Spinal cord (tissue), 10 donors: ENCODE results near the gene NFIA. TPM values are rescaled to one million over a fixed set of nuclear protein-coding genes. Genes with fewer than 3 reads are reported as not detected.

Experiments
- DNase-seq, 6 donors: peaks; one replicate each; pipeline versions ENCODE4 v3.0.0 to v3.0.0-alpha.2; 2013 to 2015; ENCODE audit warnings: low spot score in 6 of 6, low read depth in 4 of 6
- H3K27ac ChIP-seq: one replicate; pipeline ENCODE4 v1.5.1; 2013; ENCODE audit warnings: low read depth, low read length, control low read depth
- H3K27me3 ChIP-seq: one replicate; pipeline ENCODE4 v1.6.1; 2013; ENCODE audit warnings: low read length; ENCODE audit not compliant: control insufficient read depth, insufficient read depth
- H3K36me3 ChIP-seq: one replicate; pipeline ENCODE4 v1.6.1; 2013; ENCODE audit warnings: low read length; ENCODE audit not compliant: control insufficient read depth, insufficient read depth
- H3K4me1 ChIP-seq: one replicate; pipeline ENCODE4 v1.6.1; 2013; ENCODE audit warnings: low read length; ENCODE audit not compliant: control insufficient read depth, insufficient read depth
- H3K4me3 ChIP-seq: one replicate; pipeline ENCODE4 v1.5.1; 2013; ENCODE audit warnings: low read depth, low read length, control low read depth
- H3K9me3 ChIP-seq: one replicate; pipeline ENCODE4 v1.6.1; 2013; ENCODE audit warnings: low read length; ENCODE audit not compliant: control insufficient read depth, insufficient read depth
- WGBS: methylation state at CpG from one replicate; pipeline ENCODE4 v1.1.5; 2013; ENCODE audit warnings: missing lambda C conversion rate; ENCODE audit not compliant: insufficient coverage; 5-methylcytosine and 5-hydroxymethylcytosine counted together
- polyA plus RNA-seq, 2 donors: library from polyadenylated mRNA; unstranded; fragments of 120-200 nt; gene quantifications; one replicate each; pipeline ENCODE4 v1.2.1, GENCODE V29; 2013; ENCODE audit not compliant: insufficient read length in 2 of 2
- total RNA-seq, 2 donors: library from RNA; depleted of rRNA in 1 of 2; stranded (reverse); fragments of 120-200 nt in 1 of 2; fragments of >200 nt in 1 of 2; gene quantifications; one replicate each; pipeline versions ENCODE4 v1.2.3 to v1.2.4, GENCODE V29; 2013 to 2014
- donor health status: healthy.

Gene NFIA
- total and polyA plus RNA-seq, 4 donors, result 36.1 to 77.2 (median 62.5) TPM

DNA sequence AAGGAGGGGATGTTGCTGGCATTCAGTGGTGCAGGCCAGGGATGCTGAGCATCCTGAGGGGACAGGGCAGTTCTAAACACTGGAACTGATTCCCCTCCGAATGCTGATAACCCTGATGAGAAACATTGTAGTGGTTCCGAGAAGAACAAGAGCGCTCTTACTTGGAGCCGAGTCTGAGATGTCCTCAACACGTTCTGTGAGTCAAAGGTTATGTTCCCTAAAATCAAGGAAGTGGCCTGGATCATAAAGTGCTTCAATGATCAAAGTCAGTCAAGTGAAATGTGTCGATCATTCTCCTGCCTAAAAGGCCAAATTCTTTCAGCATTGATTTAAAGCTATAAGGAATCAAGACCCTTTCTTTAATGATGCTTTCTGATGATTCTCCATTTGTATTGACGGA, 234.1 kb downstream of the NFIA start:
- no peaks in the 10 kb centered on the region for H3K9me3 ChIP-seq
- H3K27me3 ChIP-seq, result no peaks in the 10 kb centered on the region
- 86% methylated on average over 5 of the region's 7 CpGs for WGBS
- no peak overlapping the region for H3K4me3 ChIP-seq
- H3K4me1 ChIP-seq, result no peaks in the 10 kb centered on the region
- DNase-seq, result no peak
- H3K27ac ChIP-seq, result no peak overlapping the region
- H3K36me3 ChIP-seq, result no peaks in the 10 kb centered on the region

DNA sequence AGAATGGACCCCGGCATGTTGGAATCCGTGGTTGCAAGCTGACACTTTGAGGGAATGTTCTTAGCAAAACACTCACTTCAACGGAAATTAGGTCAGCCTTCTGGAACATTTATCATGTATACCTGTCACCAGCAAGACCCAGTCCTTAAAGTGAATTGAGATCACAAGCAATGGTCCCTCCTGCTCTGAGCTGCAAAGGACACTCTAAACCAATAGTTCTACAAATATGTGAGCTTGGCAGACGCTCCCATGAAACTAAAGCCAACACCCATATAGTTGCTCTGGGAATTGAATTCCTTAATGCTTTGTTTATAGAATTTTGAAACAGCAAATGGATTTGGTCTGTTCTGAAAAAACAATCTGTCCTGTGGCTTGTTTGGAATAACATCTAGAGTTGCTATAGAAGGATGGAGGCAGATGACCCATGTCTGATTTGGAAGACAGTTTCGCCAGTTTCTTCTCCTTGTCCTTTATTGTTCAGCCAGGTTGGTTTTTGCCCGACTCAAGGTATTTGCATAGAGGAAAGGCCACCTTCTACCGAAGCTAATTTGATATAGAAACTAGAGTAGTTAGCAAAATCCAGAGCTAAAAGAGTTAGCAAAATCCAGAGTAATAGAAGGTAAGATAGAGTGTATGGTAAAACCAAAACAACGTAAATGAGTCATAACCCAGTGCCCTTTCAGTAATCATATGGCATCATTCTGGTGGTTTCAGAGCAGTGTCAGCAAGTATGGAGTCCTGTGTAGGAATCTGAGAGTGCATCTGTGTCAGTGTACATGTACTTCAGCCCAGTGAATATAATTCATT, 236.2 kb downstream of the NFIA start:
- H3K27me3 ChIP-seq, result no peaks in the 10 kb centered on the region
- DNase-seq, result peak in 1 of 6 donors; percentile 50
- no peaks in the 10 kb centered on the region for H3K9me3 ChIP-seq
- 67% methylated on average over 3 of the region's 8 CpGs for WGBS
- H3K27ac ChIP-seq, result peak overlapping the region; percentile 75
- no peak overlapping the region for H3K4me3 ChIP-seq
- no peaks in the 10 kb centered on the region for H3K4me1 ChIP-seq
- H3K36me3 ChIP-seq, result no peaks in the 10 kb centered on the region

DNA sequence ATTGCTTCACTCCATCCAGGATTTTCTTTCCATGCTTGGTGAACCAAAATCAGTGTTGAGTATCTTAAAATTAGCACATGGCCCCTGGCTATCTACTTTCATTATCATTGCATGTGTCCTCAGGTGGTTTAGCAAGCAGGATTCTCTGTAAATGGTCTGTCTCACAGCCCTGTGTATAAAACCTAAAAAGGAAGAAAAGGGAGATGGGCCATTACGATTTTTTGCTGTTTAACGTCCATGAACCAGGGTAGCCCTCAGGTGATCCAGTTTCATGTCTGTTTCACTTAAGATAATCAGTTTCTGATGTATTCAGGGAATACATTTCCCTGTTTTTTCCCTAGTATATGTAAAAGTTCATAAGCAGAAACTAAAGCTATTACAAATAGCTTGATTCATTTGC, 238.2 kb downstream of the NFIA start:
- H3K27ac ChIP-seq, result no peak overlapping the region
- DNase-seq, result no peak
- H3K36me3 ChIP-seq, result no peaks in the 10 kb centered on the region
- no peak overlapping the region for H3K4me3 ChIP-seq
- H3K4me1 ChIP-seq, result no peaks in the 10 kb centered on the region
- H3K27me3 ChIP-seq, result no peaks in the 10 kb centered on the region
- whole genome bisulfite sequencing, result no CpG with 5 or more reads among the region's 2 CpGs
- H3K9me3 ChIP-seq, result no peaks in the 10 kb centered on the region

DNA sequence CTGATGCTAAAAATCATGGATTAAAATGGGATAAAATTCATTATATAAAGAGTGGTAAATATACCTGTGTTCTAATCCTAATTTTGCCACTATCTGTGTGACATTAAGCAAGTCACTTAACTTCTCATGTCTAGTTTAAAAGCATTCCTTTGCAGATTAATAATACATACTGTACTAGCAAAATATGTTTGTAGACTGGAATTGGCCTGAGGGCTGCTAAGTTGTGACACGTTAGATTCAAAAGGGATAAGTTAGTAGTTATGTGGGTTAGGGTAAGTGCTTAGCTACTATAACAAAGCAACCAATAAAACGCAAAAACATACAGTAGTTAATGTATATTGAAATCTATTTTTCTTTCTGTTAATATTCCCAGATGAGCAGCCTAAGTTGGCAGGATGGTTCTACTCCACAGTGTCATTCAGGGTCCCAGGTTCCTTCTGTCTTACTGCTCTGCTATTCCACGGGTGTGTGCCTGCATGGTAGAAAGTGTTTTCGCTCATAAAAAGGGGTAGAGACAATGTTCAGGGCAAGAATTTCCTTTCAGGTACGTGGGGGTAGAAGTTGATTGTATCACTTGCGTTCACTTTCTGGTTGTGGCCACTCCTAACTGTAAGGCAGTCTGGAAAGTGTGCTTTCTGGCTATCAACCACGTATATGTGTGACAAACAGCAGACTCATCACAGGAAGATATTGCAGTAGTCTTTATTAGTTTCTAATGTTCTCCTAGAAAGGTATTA, 239.8 kb downstream of the NFIA start:
- Histone ChIP-seq H3K4me3 (no peak overlapping the region), H3K27me3 (no peaks in the 10 kb centered on the region), H3K9me3 (no peaks in the 10 kb centered on the region), H3K4me1 (no peaks in the 10 kb centered on the region), H3K36me3 (no peaks in the 10 kb centered on the region), H3K27ac (no peak overlapping the region)
- DNase-seq, result no peak
- 87% methylated on average over 3 of the region's 7 CpGs for WGBS

DNA sequence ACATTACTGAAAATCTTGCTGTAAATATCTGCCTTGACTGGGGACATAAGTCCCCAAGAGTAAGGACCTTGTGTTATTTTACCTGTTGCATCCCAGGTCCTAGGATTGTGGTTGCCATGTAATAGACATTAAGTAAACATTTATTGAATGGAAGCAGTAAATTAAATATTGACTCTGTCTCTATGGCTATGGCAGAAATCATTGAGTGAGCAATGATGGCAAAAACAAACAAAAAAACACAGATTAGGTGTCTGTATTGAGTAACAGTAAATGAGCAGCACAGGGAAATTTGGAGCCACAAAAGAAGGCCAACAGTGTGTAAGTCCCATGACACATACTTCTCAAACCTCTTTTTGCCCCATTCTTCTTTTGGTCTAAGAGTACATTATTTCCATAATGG, 240.4 kb downstream of the NFIA start:
- H3K36me3 ChIP-seq, result no peaks in the 10 kb centered on the region
- H3K27ac ChIP-seq, result no peak overlapping the region
- H3K27me3 ChIP-seq, result no peaks in the 10 kb centered on the region
- no peaks in the 10 kb centered on the region for H3K4me1 ChIP-seq
- DNase-seq, result no peak
- H3K9me3 ChIP-seq, result no peaks in the 10 kb centered on the region
- H3K4me3 ChIP-seq, result no peak overlapping the region

DNA sequence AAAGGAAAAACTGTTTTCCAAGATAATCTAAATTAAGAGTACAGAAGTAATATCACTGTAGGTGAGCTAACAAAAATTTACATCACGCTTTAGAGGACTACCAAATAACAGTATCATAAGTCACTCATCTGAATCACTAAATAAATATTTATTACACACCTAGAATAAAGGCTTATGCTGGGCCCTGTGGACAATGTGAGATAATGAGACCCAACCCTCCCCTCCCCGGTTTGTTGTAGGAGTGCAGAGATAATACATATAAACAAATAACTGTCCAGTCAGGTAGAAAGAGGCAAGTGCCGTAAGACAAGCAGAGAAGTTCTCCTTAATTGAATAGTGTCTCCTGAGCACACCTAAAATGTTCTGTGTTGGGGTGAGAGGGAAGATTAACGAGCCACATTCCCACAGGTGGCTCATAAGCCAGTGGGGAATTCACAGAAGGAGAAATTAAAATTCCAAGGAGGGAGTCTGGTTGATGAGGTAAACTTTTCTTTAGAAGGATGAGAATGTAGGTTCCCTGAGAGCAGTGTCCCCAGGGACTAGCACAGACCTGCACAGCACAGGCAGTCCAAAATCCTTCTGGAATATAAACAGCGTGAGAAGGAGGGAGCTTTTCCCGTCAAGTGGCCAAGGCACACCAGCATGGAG, 241.4 kb downstream of the NFIA start:
- 63% methylated on average over 1 of the region's 6 CpGs for WGBS
- no peak overlapping the region for H3K4me3 ChIP-seq
- H3K27ac ChIP-seq, result no peak overlapping the region
- H3K27me3 ChIP-seq, result no peaks in the 10 kb centered on the region
- H3K4me1 ChIP-seq, result no peaks in the 10 kb centered on the region
- DNase-seq, result peak in 1 of 6 donors; percentile 41
- no peaks in the 10 kb centered on the region for H3K36me3 ChIP-seq
- H3K9me3 ChIP-seq, result no peaks in the 10 kb centered on the region

DNA sequence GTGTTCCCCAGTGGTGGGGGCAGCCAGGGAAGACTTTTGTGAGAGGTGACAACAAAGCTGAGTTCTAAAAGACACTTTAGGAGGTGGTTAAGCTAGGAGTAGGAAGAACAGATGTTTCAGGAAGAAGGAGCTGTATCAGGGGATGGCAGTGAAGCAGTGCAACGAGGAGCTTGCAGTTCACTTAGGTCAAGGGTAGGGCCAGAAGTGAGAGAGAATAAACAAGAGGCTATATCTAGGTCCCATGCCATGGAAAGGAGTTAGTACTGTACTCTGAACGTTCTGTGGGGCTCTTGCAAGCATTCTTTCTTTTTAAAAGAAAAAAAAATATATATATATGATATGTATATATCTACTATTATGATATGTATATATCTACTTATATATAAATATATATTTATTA, 244.4 kb downstream of the NFIA start:
- no peaks in the 10 kb centered on the region for H3K36me3 ChIP-seq
- no peaks in the 10 kb centered on the region for H3K9me3 ChIP-seq
- H3K27ac ChIP-seq, result no peak overlapping the region
- no peaks in the 10 kb centered on the region for H3K27me3 ChIP-seq
- DNase-seq, result no peak
- H3K4me1 ChIP-seq, result no peaks in the 10 kb centered on the region
- WGBS, result 56% methylated on average over 1 of the region's 2 CpGs
- H3K4me3 ChIP-seq, result no peak overlapping the region

DNA sequence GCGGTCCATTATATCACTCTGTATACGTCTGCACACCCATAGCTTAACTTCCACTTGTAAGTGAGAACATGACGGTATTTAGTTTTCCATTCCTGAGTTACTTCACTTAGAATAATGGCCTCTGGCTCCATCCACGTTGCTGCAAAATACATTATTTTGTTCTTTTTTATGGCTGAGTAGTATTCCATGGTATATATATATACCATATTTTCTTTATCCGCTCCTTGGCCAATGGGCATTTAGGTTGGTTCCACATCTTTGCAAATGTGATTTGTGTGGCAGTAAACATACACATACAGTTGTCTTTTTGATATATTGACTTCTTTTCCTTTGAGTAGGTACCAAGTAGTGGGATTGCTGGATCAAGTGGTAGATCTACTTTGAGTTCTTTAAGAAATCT, 245.1 kb downstream of the NFIA start:
- WGBS, result 100% methylated on average over 2 of the region's 5 CpGs
- Histone ChIP-seq H3K36me3 (no peaks in the 10 kb centered on the region), H3K4me3 (no peak overlapping the region), H3K27me3 (no peaks in the 10 kb centered on the region), H3K4me1 (no peaks in the 10 kb centered on the region), H3K9me3 (no peaks in the 10 kb centered on the region), H3K27ac (no peak overlapping the region)
- DNase-seq, result no peak

DNA sequence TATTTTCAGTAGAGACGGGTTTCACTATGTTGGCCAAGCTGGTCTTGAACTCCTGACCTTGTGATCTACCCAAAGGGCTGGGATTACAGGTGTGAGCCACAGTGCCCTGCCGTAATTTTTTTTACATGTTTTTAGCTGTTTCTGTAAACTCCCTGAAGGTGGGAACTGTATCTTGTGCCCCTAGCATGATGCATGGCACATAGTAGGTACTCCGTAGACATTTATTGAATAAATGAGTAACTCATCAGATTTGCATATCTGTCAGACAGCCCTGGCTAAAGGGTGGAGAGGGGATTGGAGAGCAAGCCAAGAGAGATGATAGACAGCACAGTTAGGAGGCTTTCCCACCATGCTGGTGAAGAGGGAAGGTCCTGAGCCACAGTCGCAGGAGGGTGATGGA, 247.2 kb downstream of the NFIA start:
- Histone ChIP-seq H3K9me3 (no peaks in the 10 kb centered on the region), H3K27me3 (no peaks in the 10 kb centered on the region), H3K4me3 (no peak overlapping the region), H3K36me3 (no peaks in the 10 kb centered on the region), H3K27ac (no peak overlapping the region), H3K4me1 (peaks cover under 1% of the 10 kb centered on the region)
- WGBS, result 96% methylated on average over 4 of the region's 4 CpGs
- no peak for DNase-seq
